HCT116 (cell line): ENCODE data around the gene MAML3. TPM values are rescaled to one million over a fixed set of nuclear protein-coding genes. Genes with fewer than 3 reads are reported as not detected.

Experiments
- ATAC-seq: fragments of 200-7000 bp; cut with Tn5 transposase; 2 replicates; pipeline ENCODE4 v1.9.1; 2020; ENCODE audit warnings: mild to moderate bottlenecking, moderate library complexity
- BruUV-seq: library from RNA; stranded (reverse); fragments of 400-500 nt; replicated peaks from 2 replicates; lab custom pipeline; 2021; lab: Mats Ljungman, UMichigan
- CTCF ChIA-PET: fragments of 300-600 bp; sonication (Branson Sonifier 250); formaldehyde crosslinking; loops from one replicate; lab custom pipeline; 2021; ENCODE audit warnings: antibody characterized with exemption; lab: Charles Lee
- POLR2A ChIA-PET: fragments of 300-600, 350-600 bp; sonication (Branson Sonifier 250); formaldehyde crosslinking; loops from one replicate; lab custom pipeline; 2021; ENCODE audit warnings: antibody characterized with exemption; lab: Charles Lee
- RAD21 ChIA-PET, 2 experiments: fragments of 300-600 bp; sonication (Branson Sonifier 250); formaldehyde crosslinking; loops; one replicate each; lab custom pipeline; 2023; ENCODE audit warnings: low total read pairs in 2 of 2; ENCODE audit not compliant: uncharacterized antibody in 2 of 2, unreplicated experiment in 2 of 2, low non-redundant PET in 1 of 2; lab: Charles Lee
- DNase-seq: peaks from one replicate; pipeline ENCODE4 v3.0.0-alpha.2; 2010; ENCODE audit warnings: low read depth, low spot score
- H2AFZ ChIP-seq: fragments of 200-600 bp; shearing (Covaris generic), sonication (generic); 2 replicates; pipeline ENCODE4 v1.6.1; 2017; ENCODE audit warnings: low read depth, mixed run types, mixed read lengths, antibody characterized with exemption, low read length; ENCODE audit not compliant: poor library complexity, severe bottlenecking
- H3K27ac ChIP-seq: 2 replicates; pipeline ENCODE4 v1.5.1; 2012; ENCODE audit warnings: low read depth, low read length
- H3K27me3 ChIP-seq: fragments of 200-600 bp; sonication (generic); 2 replicates; pipeline ENCODE4 v1.6.1; 2016; ENCODE audit warnings: mixed run types, low read length, mixed read lengths; ENCODE audit not compliant: insufficient read depth
- H3K36me3 ChIP-seq, 2 experiments: fragments of 200-500 bp in 1 of 2; fragments of 200-600 bp in 1 of 2; sonication (Bioruptor generic) in 1 of 2; sonication (generic) in 1 of 2; 2 replicates each; pipeline versions ENCODE4 v1.5.1 to v1.6.1; 2014 to 2016; ENCODE audit warnings: low read length in 2 of 2, inconsistent platforms in 1 of 2, mixed read lengths in 1 of 2, mixed run types in 1 of 2; ENCODE audit not compliant: insufficient read depth in 2 of 2, control insufficient read depth in 1 of 2
- H3K4me1 ChIP-seq, 2 experiments: fragments of 200-600 bp in 1 of 2; sonication (generic) in 1 of 2; 2 replicates each; pipeline versions ENCODE4 v1.5.1 to v1.6.1; 2012 to 2017; ENCODE audit warnings: low read length in 2 of 2, inconsistent platforms in 1 of 2, mild to moderate bottlenecking in 1 of 2, mixed read lengths in 1 of 2, mixed run types in 1 of 2, moderate library complexity in 1 of 2; ENCODE audit not compliant: insufficient read depth in 2 of 2, control insufficient read depth in 1 of 2
- H3K4me2 ChIP-seq: fragments of 200-600 bp; sonication (generic); 2 replicates; pipeline ENCODE4 v1.6.1; 2017; ENCODE audit warnings: mixed run types, low read length, mixed read lengths
- H3K4me3 ChIP-seq, 2 experiments: fragments of 200-600 bp in 1 of 2; sonication (generic) in 1 of 2; replicated peaks in 1 of 2; 2 replicates each; pipeline ENCODE4 v1.5.1; 2011 to 2016; ENCODE audit warnings: low read length in 2 of 2, control low read depth in 1 of 2, low read depth in 1 of 2, mild to moderate bottlenecking in 1 of 2, mixed read lengths in 1 of 2, mixed run types in 1 of 2
- H3K79me2 ChIP-seq: fragments of 200-600 bp; sonication (generic); 2 replicates; pipeline ENCODE4 v1.6.1; 2017; ENCODE audit warnings: mild to moderate bottlenecking, mixed run types, low read length, moderate library complexity, mixed read lengths; ENCODE audit not compliant: insufficient read depth
- H3K9ac ChIP-seq: fragments of 200-600 bp; sonication (generic); 2 replicates; pipeline ENCODE4 v1.6.1; 2016; ENCODE audit warnings: low read length, mixed read lengths
- H3K9me2 ChIP-seq: fragments of 200-600 bp; sonication (generic), shearing (Covaris generic); 2 replicates; pipeline ENCODE4 v1.6.1; 2017; ENCODE audit warnings: mixed run types, mild to moderate bottlenecking, moderate library complexity; ENCODE audit not compliant: insufficient read depth
- H3K9me3 ChIP-seq, 2 experiments: fragments of 200-500 bp in 1 of 2; fragments of 200-600 bp in 1 of 2; sonication (Bioruptor generic) in 1 of 2; sonication (generic) in 1 of 2; 2 replicates each; pipeline ENCODE4 v1.6.1; 2014 to 2017; ENCODE audit warnings: low read length in 2 of 2, mixed read lengths in 2 of 2, inconsistent platforms in 1 of 2, low read depth in 1 of 2, mild to moderate bottlenecking in 1 of 2, mixed run types in 1 of 2, moderate library complexity in 1 of 2; ENCODE audit not compliant: control insufficient read depth in 1 of 2, insufficient read depth in 1 of 2
- H4K20me1 ChIP-seq: fragments of 200-600 bp; sonication (generic), shearing (Covaris generic); 2 replicates; pipeline ENCODE4 v1.6.1; 2017; ENCODE audit warnings: mixed run types, mild to moderate bottlenecking, moderate library complexity; ENCODE audit not compliant: insufficient read depth
- CBX3 ChIP-seq: IDR thresholded peaks from 2 replicates; pipeline ENCODE4 v1.6.1; 2012; ENCODE audit warnings: low read depth
- CEBPB ChIP-seq: IDR thresholded peaks from 2 replicates; pipeline ENCODE4 v1.6.1; 2012; ENCODE audit warnings: low read depth
- EGR1 ChIP-seq: IDR thresholded peaks from 2 replicates; pipeline ENCODE4 v1.6.1; 2012; ENCODE audit warnings: low read depth
- ELF1 ChIP-seq: IDR thresholded peaks from 2 replicates; pipeline ENCODE4 v1.6.1; 2012; ENCODE audit warnings: low read depth, borderline replicate concordance
- EZH2phosphoT487 ChIP-seq: fragments of 200-600 bp; IDR thresholded peaks from 2 replicates; pipeline ENCODE4 v1.6.1; 2018; ENCODE audit warnings: antibody characterized with exemption, borderline replicate concordance
- FOSL1 ChIP-seq: IDR thresholded peaks from 2 replicates; pipeline ENCODE4 v1.6.1; 2012; ENCODE audit warnings: low read depth
- RAD21 ChIP-seq: IDR thresholded peaks from 2 replicates; pipeline ENCODE4 v1.6.1; 2012; ENCODE audit warnings: low read depth, mild to moderate bottlenecking
- REST ChIP-seq: IDR thresholded peaks from 2 replicates; pipeline ENCODE4 v1.6.1; 2012; ENCODE audit warnings: low read depth
- SIN3A ChIP-seq: IDR thresholded peaks from 2 replicates; pipeline ENCODE4 v1.6.1; 2012; ENCODE audit warnings: low read depth
- SRF ChIP-seq: IDR thresholded peaks from 2 replicates; pipeline ENCODE4 v1.6.1; 2012; ENCODE audit warnings: low read depth
- TCF7L2 ChIP-seq: IDR thresholded peaks from 2 replicates; pipeline ENCODE4 v1.7.0; 2011; ENCODE audit warnings: borderline replicate concordance, inconsistent platforms; ENCODE audit not compliant: insufficient read depth, insufficient read length; ENCODE audit errors: extremely low read depth
- YY1 ChIP-seq: IDR thresholded peaks from 2 replicates; pipeline ENCODE4 v1.6.1; 2011; ENCODE audit warnings: low read length, low read depth, moderate library complexity, mild to moderate bottlenecking; ENCODE audit not compliant: insufficient replicate concordance; ENCODE audit errors: extremely low read depth
- ZFX ChIP-seq: fragments of 450-650 bp; IDR thresholded peaks from 2 replicates; pipeline ENCODE4 v1.6.1; 2017
- ZNF274 ChIP-seq: fragments of 200-500 bp; sonication (Bioruptor generic); IDR thresholded peaks from 2 replicates; pipeline ENCODE4 v1.6.1; 2014; ENCODE audit warnings: mild to moderate bottlenecking, low read depth, low read length, inconsistent platforms
- intact Hi-C: fragments of 100-400 bp; cut with micrococcal nuclease; formaldehyde crosslinking; loops from 2 replicates; pipeline ENCODE4 v1.10.0; 2022
- total RNA-seq: library from RNA; stranded (reverse); gene quantifications from one replicate; pipeline ENCODE4 v1.2.1, GENCODE V29; 2021; ENCODE audit not compliant: unreplicated experiment
- TF ChIP-seq, protein P1 (sequence below): IDR thresholded peaks from 2 replicates; pipeline ENCODE4 v1.6.1; 2012
- TF ChIP-seq, protein P2 (sequence below): IDR thresholded peaks from 2 replicates; pipeline ENCODE4 v1.6.1; 2011; ENCODE audit warnings: mild to moderate bottlenecking, low read length, moderate library complexity; ENCODE audit not compliant: insufficient replicate concordance; ENCODE audit errors: extremely low read depth
- TF ChIP-seq, protein P3 (sequence below): IDR thresholded peaks from 2 replicates; pipeline ENCODE4 v1.6.1; 2012

The MAML3 gene
- total RNA-seq, 1 experiment from 2014 or later: 3.1 TPM

DNA sequence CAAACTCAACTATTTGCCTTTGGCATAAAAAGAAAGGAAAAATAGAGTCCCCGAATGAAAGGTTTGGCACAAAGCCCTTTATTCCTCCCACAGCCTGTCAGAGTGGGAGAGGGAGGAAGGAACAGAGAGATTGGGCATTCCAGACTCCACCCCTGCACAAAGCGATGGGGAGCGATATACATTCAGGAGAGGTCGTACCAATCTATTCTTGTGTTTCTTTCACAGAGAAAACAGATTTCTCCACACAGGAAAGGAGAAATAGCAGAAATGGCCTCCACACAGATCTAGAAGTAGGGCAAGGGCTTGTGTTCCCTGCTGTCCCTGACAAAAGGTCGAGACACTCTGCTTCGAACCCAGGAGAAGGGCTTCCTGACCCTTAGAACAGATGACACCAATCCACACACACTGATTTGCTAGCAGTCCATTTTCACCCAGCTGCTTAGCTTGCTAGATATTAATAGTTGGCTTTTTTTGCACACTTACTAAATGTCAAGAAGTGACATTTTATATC lies 197.4 kb downstream of the MAML3 start:
- Histone ChIP-seq H3K36me3 (no peaks in the 10 kb centered on the region), H3K27ac (no peak overlapping the region), H2AFZ (no peak overlapping the region), H3K9me3 (no peaks in the 10 kb centered on the region), H3K4me1 (no peaks in the 10 kb centered on the region), H3K4me2 (no peak overlapping the region), H3K4me3 (no peak overlapping the region), H3K9ac (no peak overlapping the region), H4K20me1 (no peaks in the 10 kb centered on the region), H3K79me2 (no peaks in the 10 kb centered on the region)
- ChIA-PET POLR2A (no interaction called here), RAD21 (no interaction called here)
- intact Hi-C loops: no loop called here
- no peak for ATAC-seq
- no peak for DNase-seq
- no peak for TF ChIP-seq CBX3
- TF ChIP-seq SRF: no peak
- TF ChIP-seq EZH2phosphoT487: no peak
- no peak for TF ChIP-seq ZNF274
- TF ChIP-seq TCF7L2: no peak
- TF ChIP-seq, protein P1, sequence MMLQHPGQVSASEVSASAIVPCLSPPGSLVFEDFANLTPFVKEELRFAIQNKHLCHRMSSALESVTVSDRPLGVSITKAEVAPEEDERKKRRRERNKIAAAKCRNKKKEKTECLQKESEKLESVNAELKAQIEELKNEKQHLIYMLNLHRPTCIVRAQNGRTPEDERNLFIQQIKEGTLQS: no peak
- no peak for TF ChIP-seq ZFX
- TF ChIP-seq, protein P2, sequence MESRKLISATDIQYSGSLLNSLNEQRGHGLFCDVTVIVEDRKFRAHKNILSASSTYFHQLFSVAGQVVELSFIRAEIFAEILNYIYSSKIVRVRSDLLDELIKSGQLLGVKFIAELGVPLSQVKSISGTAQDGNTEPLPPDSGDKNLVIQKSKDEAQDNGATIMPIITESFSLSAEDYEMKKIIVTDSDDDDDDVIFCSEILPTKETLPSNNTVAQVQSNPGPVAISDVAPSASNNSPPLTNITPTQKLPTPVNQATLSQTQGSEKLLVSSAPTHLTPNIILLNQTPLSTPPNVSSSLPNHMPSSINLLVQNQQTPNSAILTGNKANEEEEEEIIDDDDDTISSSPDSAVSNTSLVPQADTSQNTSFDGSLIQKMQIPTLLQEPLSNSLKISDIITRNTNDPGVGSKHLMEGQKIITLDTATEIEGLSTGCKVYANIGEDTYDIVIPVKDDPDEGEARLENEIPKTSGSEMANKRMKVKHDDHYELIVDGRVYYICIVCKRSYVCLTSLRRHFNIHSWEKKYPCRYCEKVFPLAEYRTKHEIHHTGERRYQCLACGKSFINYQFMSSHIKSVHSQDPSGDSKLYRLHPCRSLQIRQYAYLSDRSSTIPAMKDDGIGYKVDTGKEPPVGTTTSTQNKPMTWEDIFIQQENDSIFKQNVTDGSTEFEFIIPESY: no peak
- TF ChIP-seq RAD21: no peak
- TF ChIP-seq, protein P3, sequence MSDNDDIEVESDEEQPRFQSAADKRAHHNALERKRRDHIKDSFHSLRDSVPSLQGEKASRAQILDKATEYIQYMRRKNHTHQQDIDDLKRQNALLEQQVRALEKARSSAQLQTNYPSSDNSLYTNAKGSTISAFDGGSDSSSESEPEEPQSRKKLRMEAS: no peak
- no peak for TF ChIP-seq ELF1
- no peak for TF ChIP-seq YY1
- TF ChIP-seq EGR1: no peak
- no peak for TF ChIP-seq CEBPB
- no peak for TF ChIP-seq SIN3A
- no peak for TF ChIP-seq FOSL1
- no peak for TF ChIP-seq REST
- TF ChIP-seq, all 23 proteins: peak for 0
- H3K27me3 ChIP-seq: peaks cover 16% of the 10 kb centered on the region; the same call in 1 of the 2 replicates
- CTCF ChIA-PET: no interaction called here
- H3K9me2 ChIP-seq: no peaks in the 10 kb centered on the region
- BruUV-seq: no TSS peak
